ENCODE data around the gene SP110.

DNA sequence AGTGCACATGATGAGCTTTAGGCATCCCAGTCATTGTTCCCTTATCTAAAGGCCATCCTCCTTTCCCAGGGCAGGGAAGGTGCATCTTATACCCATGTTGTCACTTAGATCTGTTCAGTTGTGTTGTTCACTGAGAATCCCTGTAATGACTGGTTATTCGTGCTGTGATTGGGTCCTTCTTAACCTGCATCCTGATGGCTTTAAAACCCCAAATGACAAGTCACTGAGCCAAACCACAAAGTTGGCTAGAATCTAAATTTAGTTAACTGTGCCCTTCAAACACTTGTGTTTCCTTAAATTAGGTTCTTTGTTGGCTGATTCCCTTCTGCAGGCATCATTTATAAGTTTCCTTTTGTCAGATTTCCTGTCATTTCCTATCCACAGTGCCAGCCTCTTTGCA, 92.6 kb downstream of the SP110 start:
- TF ChIP-seq MXI1 (IDR thresholded peaks at IDR 0.05; ENCODE audit: borderline replicate concordance, low read depth, low read length) (no peak), CHD1 (IDR thresholded peaks at IDR 0.05; ENCODE audit: low read depth, low read length) (no peak)
- TF ChIP-seq, protein P1, sequence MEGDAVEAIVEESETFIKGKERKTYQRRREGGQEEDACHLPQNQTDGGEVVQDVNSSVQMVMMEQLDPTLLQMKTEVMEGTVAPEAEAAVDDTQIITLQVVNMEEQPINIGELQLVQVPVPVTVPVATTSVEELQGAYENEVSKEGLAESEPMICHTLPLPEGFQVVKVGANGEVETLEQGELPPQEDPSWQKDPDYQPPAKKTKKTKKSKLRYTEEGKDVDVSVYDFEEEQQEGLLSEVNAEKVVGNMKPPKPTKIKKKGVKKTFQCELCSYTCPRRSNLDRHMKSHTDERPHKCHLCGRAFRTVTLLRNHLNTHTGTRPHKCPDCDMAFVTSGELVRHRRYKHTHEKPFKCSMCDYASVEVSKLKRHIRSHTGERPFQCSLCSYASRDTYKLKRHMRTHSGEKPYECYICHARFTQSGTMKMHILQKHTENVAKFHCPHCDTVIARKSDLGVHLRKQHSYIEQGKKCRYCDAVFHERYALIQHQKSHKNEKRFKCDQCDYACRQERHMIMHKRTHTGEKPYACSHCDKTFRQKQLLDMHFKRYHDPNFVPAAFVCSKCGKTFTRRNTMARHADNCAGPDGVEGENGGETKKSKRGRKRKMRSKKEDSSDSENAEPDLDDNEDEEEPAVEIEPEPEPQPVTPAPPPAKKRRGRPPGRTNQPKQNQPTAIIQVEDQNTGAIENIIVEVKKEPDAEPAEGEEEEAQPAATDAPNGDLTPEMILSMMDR (conservative IDR thresholded peaks at IDR 0.05; ENCODE audit: low read depth, low read length), result no peak
